DND-41 (cell line): ENCODE results near the gene RIPOR2.

Source experiments
- ATAC-seq: fragments of 200-7000 bp; cut with Tn5 transposase; 3 replicates; pipeline ENCODE4 v1.9.1; 2021; ENCODE audit warnings: low read depth; ENCODE audit not compliant: insufficient read depth
- DNase-seq: peaks from one replicate; pipeline ENCODE4 v3.0.0-alpha.2; 2020
- H2AFZ ChIP-seq: 2 replicates; pipeline ENCODE4 v1.6.0; 2012; ENCODE audit warnings: low read depth, low read length
- H3K27ac ChIP-seq: 2 replicates; pipeline ENCODE4 v1.5.1; 2012; ENCODE audit warnings: low read length, inconsistent platforms
- H3K27me3 ChIP-seq: fragments of 200-600 bp; sonication (generic); 2 replicates; pipeline ENCODE4 v1.6.0; 2012; ENCODE audit warnings: low read length, mild to moderate bottlenecking, inconsistent platforms; ENCODE audit not compliant: insufficient read depth, poor library complexity
- H3K36me3 ChIP-seq: 2 replicates; pipeline ENCODE4 v1.5.1; 2012; ENCODE audit warnings: low read length, inconsistent platforms; ENCODE audit not compliant: insufficient read depth
- H3K4me1 ChIP-seq: 2 replicates; pipeline ENCODE4 v1.5.1; 2012; ENCODE audit warnings: mild to moderate bottlenecking, low read length; ENCODE audit not compliant: insufficient read depth
- H3K4me2 ChIP-seq: 2 replicates; pipeline ENCODE4 v1.6.0; 2012; ENCODE audit warnings: mild to moderate bottlenecking, moderate library complexity, low read length, inconsistent platforms; ENCODE audit not compliant: insufficient read depth
- H3K4me3 ChIP-seq, 2 experiments: fragments of 200-600 bp in 1 of 2; shearing (Covaris generic) in 1 of 2; 2 replicates each; pipeline ENCODE4 v1.5.1; 2012 to 2016; ENCODE audit warnings: inconsistent platforms in 2 of 2, low read length in 2 of 2, mild to moderate bottlenecking in 2 of 2, low read depth in 1 of 2, moderate library complexity in 1 of 2
- H3K79me2 ChIP-seq: 2 replicates; pipeline ENCODE4 v1.6.0; 2012; ENCODE audit warnings: low read length, inconsistent platforms; ENCODE audit not compliant: insufficient read depth
- H3K9ac ChIP-seq: 2 replicates; pipeline ENCODE4 v1.6.0; 2012; ENCODE audit warnings: low read depth, mild to moderate bottlenecking, inconsistent platforms, low read length, moderate library complexity
- H3K9me3 ChIP-seq: 2 replicates; pipeline ENCODE4 v1.5.1; 2012; ENCODE audit warnings: low read length, moderate library complexity, mild to moderate bottlenecking, inconsistent platforms; ENCODE audit not compliant: insufficient read depth, severe bottlenecking
- H4K20me1 ChIP-seq: 2 replicates; pipeline ENCODE4 v1.6.0; 2012; ENCODE audit warnings: low read length; ENCODE audit not compliant: insufficient read depth
- EZH2 ChIP-seq: IDR thresholded peaks from 3 replicates; pipeline ENCODE4 v1.6.1; 2012; ENCODE audit warnings: borderline replicate concordance, low read depth, mild to moderate bottlenecking, moderate library complexity, low read length, inconsistent platforms; ENCODE audit not compliant: severe bottlenecking
- TF ChIP-seq, protein P1 (sequence below): IDR thresholded peaks from 2 replicates; pipeline ENCODE4 v1.5.1; 2012; ENCODE audit warnings: borderline replicate concordance, low read length, moderate library complexity, mild to moderate bottlenecking; ENCODE audit not compliant: poor library complexity, severe bottlenecking; ENCODE audit errors: extremely low read depth

RIPOR2 gene

GRCh38 chr6:24874128-24874527, 61.6 kb downstream of the RIPOR2 start:
- TF ChIP-seq, protein P1, sequence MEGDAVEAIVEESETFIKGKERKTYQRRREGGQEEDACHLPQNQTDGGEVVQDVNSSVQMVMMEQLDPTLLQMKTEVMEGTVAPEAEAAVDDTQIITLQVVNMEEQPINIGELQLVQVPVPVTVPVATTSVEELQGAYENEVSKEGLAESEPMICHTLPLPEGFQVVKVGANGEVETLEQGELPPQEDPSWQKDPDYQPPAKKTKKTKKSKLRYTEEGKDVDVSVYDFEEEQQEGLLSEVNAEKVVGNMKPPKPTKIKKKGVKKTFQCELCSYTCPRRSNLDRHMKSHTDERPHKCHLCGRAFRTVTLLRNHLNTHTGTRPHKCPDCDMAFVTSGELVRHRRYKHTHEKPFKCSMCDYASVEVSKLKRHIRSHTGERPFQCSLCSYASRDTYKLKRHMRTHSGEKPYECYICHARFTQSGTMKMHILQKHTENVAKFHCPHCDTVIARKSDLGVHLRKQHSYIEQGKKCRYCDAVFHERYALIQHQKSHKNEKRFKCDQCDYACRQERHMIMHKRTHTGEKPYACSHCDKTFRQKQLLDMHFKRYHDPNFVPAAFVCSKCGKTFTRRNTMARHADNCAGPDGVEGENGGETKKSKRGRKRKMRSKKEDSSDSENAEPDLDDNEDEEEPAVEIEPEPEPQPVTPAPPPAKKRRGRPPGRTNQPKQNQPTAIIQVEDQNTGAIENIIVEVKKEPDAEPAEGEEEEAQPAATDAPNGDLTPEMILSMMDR = no peak
- no peak for TF ChIP-seq EZH2
- no peak overlapping the region for H3K9ac ChIP-seq
- H3K36me3 ChIP-seq = peaks cover 42% of the 10 kb centered on the region; the same call in 1 of the 2 replicates
- no peaks in the 10 kb centered on the region for H4K20me1 ChIP-seq
- H3K27ac ChIP-seq = no peak overlapping the region
- no peaks in the 10 kb centered on the region for H3K27me3 ChIP-seq
- DNase-seq (no peak), ATAC-seq (no peak)
- no peak overlapping the region for H3K4me2 ChIP-seq
- peaks cover 11% of the 10 kb centered on the region for H3K9me3 ChIP-seq
- no peak overlapping the region for H2AFZ ChIP-seq
- H3K79me2 ChIP-seq = no peaks in the 10 kb centered on the region
- H3K4me3 ChIP-seq = no peak overlapping the region
- H3K4me1 ChIP-seq = no peaks in the 10 kb centered on the region

GRCh38 chr6:24872779-24873178, 63.0 kb downstream of the RIPOR2 start:
- ATAC-seq (no peak), DNase-seq (no peak)
- Histone ChIP-seq H4K20me1 (no peaks in the 10 kb centered on the region), H3K4me2 (no peak overlapping the region), H3K4me1 (no peaks in the 10 kb centered on the region), H3K4me3 (no peak overlapping the region), H2AFZ (no peak overlapping the region), H3K9me3 (peaks cover 7% of the 10 kb centered on the region), H3K79me2 (no peaks in the 10 kb centered on the region), H3K27ac (no peak overlapping the region), H3K27me3 (no peaks in the 10 kb centered on the region), H3K36me3 (peaks cover 49% of the 10 kb centered on the region; the same call in 1 of the 2 replicates), H3K9ac (no peak overlapping the region)
- TF ChIP-seq, protein P1 = no peak
- TF ChIP-seq EZH2 = no peak

DNA sequence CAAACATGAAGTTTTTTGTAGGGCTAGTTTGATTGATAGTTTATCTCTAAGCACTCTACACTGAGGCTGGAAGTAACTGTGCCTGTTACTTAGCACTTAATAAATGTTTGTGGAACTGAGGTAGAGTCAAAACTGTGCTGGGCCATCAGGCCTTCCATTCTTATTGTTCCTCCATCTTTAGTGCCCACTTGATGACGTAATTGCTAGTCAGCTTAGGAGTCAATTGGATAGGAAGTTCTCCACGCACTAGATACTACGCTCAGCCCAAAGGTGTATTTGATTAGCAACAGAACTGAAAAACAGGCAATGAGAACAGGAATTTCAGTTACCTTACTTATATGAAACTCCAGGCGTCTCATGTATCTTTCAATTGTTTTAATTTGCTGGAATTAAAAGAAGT, 67.0 kb downstream of the RIPOR2 start:
- DNase-seq (no peak), ATAC-seq (no peak)
- Histone ChIP-seq H3K9ac (no peak overlapping the region), H3K4me2 (no peak overlapping the region), H3K4me3 (no peak overlapping the region), H3K27me3 (no peaks in the 10 kb centered on the region), H3K36me3 (peaks cover 49% of the 10 kb centered on the region), H2AFZ (no peak overlapping the region), H3K79me2 (no peaks in the 10 kb centered on the region), H4K20me1 (no peaks in the 10 kb centered on the region), H3K9me3 (no peaks in the 10 kb centered on the region), H3K4me1 (no peaks in the 10 kb centered on the region), H3K27ac (no peak overlapping the region)
- TF ChIP-seq, protein P1 = no peak
- no peak for TF ChIP-seq EZH2
